HG03565 (cell line): ENCODE results near the gene KDM3B.
"Not testable (repeated sequence)": the region's sequence is repeated elsewhere in the genome, so short reads cannot be mapped to it uniquely, and the experiment has no call there.

Experiments
- ATAC-seq: cut with Tn5 transposase; IDR thresholded peaks from one replicate; pipeline ENCODE4 v1.9.1; 2021; ENCODE audit warnings: mild to moderate bottlenecking, moderate library complexity; ENCODE audit not compliant: unreplicated experiment

Gene KDM3B

GRCh38 chr5:138352071-138352721 is at the start of gene KDM3B:
Gene KDM3B (plus strand): TSS chr5:138352685. CDS start chr5:138352796, 111 bp downstream.
- peak; percentile 44 for ATAC-seq

GRCh38 chr5:138303372-138303771 is 49.1 kb upstream of the KDM3B start:
- no peak for ATAC-seq

- no peak for ATAC-seq
Measured at GRCh38 chr5:138305797-138306196, 46.7 kb upstream of the KDM3B start.

GRCh38 chr5:138315751-138316278 is 36.7 kb upstream of the KDM3B start:
- ATAC-seq, result no peak

- ATAC-seq, result no peak
Measured at GRCh38 chr5:138316355-138316754, 36.1 kb upstream of the KDM3B start.

GRCh38 chr5:138318211-138318610 is 34.3 kb upstream of the KDM3B start:
- not testable (repeated sequence) for ATAC-seq

GRCh38 chr5:138330813-138331448 is 21.6 kb upstream of the KDM3B start:
- no peak for ATAC-seq

GRCh38 chr5:138331449-138332368 is 20.8 kb upstream of the KDM3B start, which contains the start of gene CDC25C:
Gene CDC25C (minus strand): TSS chr5:138331804. CDS start chr5:138331180, 624 bp downstream.
- peak; percentile 96 for ATAC-seq

- ATAC-seq, result no peak
Measured at GRCh38 chr5:138334867-138335447, 17.5 kb upstream of the KDM3B start.

- ATAC-seq, result peak; percentile 2
Measured at GRCh38 chr5:138336952-138337684, 15.4 kb upstream of the KDM3B start.

- ATAC-seq, result peak; percentile 76
Measured at GRCh38 chr5:138337685-138338410, 14.6 kb upstream of the KDM3B start, which contains the start of gene FAM53C. Gene FAM53C (plus strand): TSS chr5:138338266. CDS start chr5:138341336, 3,070 bp downstream.

GRCh38 chr5:138338411-138339090 is 13.9 kb upstream of the KDM3B start:
- no peak for ATAC-seq

GRCh38 chr5:138339091-138339456 is 13.4 kb upstream of the KDM3B start:
- ATAC-seq, result no peak

- no peak for ATAC-seq
Measured at GRCh38 chr5:138339464-138339863, 13.0 kb upstream of the KDM3B start.

GRCh38 chr5:138340008-138340407 is 12.5 kb upstream of the KDM3B start:
- ATAC-seq, result no peak

GRCh38 chr5:138344887-138345622 is 7.4 kb upstream of the KDM3B start:
- no peak for ATAC-seq

- ATAC-seq, result no peak
Measured at GRCh38 chr5:138346889-138347288, 5.6 kb upstream of the KDM3B start.
